Measurements from ENCODE around the gene SMYD3. TPM values are rescaled to one million over a fixed set of nuclear protein-coding genes. Genes with fewer than 3 reads are reported as not detected.

The SMYD3 gene
- total and polyA plus RNA-seq, 2 of the 13 experiments (the other 11 are each of a cell fraction or from before 2014, with no cell fraction given) = 27.7 to 35.8 TPM

- TF ChIP-seq ATF7-NPFF (CRISPR knock-in tag; IDR thresholded peaks at IDR 0.05; ENCODE audit: low read depth) = no peak
- TF ChIP-seq ZFP36L2 (CRISPR knock-in tag; IDR thresholded peaks at IDR 0.05) = no peak
- no peak for TF ChIP-seq RORA (CRISPR knock-in tag; IDR thresholded peaks at IDR 0.05)
- no peak for TF ChIP-seq MAFF (IDR thresholded peaks at IDR 0.05; ENCODE audit: low read depth, low read length)
- TF ChIP-seq, protein P1, sequence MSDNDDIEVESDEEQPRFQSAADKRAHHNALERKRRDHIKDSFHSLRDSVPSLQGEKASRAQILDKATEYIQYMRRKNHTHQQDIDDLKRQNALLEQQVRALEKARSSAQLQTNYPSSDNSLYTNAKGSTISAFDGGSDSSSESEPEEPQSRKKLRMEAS (IDR thresholded peaks at IDR 0.05) = no peak
- no peak for TF ChIP-seq FOXO1 (CRISPR knock-in tag; IDR thresholded peaks at IDR 0.05)
- no peak for TF ChIP-seq ZNF703 (CRISPR knock-in tag; IDR thresholded peaks at IDR 0.05; ENCODE audit: borderline replicate concordance)
- no peak for TF ChIP-seq CC2D1A (CRISPR knock-in tag; IDR thresholded peaks at IDR 0.05)
- TF ChIP-seq ZNF772 (CRISPR knock-in tag; IDR thresholded peaks at IDR 0.05) = no peak
- no peak for TF ChIP-seq MYC (CRISPR knock-in tag; IDR thresholded peaks at IDR 0.05; ENCODE audit: borderline replicate concordance)
- no peak for TF ChIP-seq ATRX (CRISPR knock-in tag; IDR thresholded peaks at IDR 0.05; ENCODE audit: borderline replicate concordance)
These were observed 45.0 kb upstream of the SMYD3 start (continued) for GRCh38 chr1:246552110-246552509.

DNA sequence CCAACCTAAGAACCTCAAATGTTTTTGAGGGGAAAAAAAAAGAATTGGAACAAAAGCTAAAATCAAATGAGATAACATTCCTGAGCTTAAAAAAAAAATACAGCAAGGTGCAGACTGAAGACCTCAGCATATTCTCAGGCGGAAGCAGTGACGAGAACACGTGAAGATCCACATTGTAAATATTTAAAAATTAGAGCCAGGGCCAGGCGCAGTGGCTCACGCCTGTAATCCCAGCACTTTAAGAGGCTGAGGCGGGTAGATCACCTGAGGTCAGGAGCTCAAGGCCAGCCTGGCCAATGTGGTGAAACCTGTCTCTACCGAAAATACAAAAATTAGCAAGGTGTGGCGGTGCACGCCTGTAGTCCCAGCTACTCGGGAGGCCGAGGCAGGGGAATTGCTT lies 43.3 kb upstream of the SMYD3 start:
- Histone ChIP-seq H3K27ac (ENCODE audit: extremely low read length, insufficient read depth, low read length) (no peak overlapping the region), H2AFZ (ENCODE audit: low read length) (no peak overlapping the region), H3K9me3 (ENCODE audit: low read length) (no peaks in the 10 kb centered on the region), H3K4me2 (ENCODE audit: low read depth, low read length) (no peak overlapping the region), H3K9ac (ENCODE audit: insufficient read depth, low read depth, low read length) (no peak overlapping the region), H3K36me3 (replicated peaks in 1 of 2; ENCODE audit: control insufficient read depth in 1 of 2, insufficient read depth in 2 of 2, low read length in 2 of 2) (peaks cover 24 to 57% of the 10 kb centered on the region in 2 experiments), H3K27me3 (ENCODE audit: control insufficient read depth in 1 of 2, insufficient read depth in 2 of 2, low read length in 2 of 2) (no peaks in the 10 kb centered on the region), H3K4me3 (replicated peaks in 1 of 3; ENCODE audit: insufficient read depth in 1 of 3, low read depth in 2 of 3, low read length in 3 of 3) (no peak overlapping the region), H3K4me1 (ENCODE audit: insufficient read depth, low read length) (no peaks in the 10 kb centered on the region), H4K20me1 (ENCODE audit: insufficient read depth, low read length) (no peaks in the 10 kb centered on the region; the same call in 1 of the 2 replicates), H3K79me2 (ENCODE audit: insufficient read depth, low read length) (peaks cover 5% of the 10 kb centered on the region)
- POLR2A ChIA-PET = no interaction called here
- in situ Hi-C loops (cut with HindIII; ENCODE audit: extremely low pct_ligation_motif_present, low pct_unique_long_range_greater_than_20kb) = no loop called here
- ATAC-seq = no peak
- intact Hi-C loops (cut with micrococcal nuclease; ENCODE audit: unreplicated experiment) = no loop called here
- CTCF ChIA-PET (ENCODE audit: low intra/inter-chr PET ratio, low total read pairs) = no interaction called here
- no peak for DNase-seq (ENCODE audit: low spot score)
- BruUV-seq (replicated peaks) = no TSS peak
- TF ChIP-seq PAX8 (CRISPR knock-in tag; IDR thresholded peaks at IDR 0.05; ENCODE audit: borderline replicate concordance) = no peak
- TF ChIP-seq RAD21 (CRISPR knock-in tag; IDR thresholded peaks at IDR 0.05) = no peak
- TF ChIP-seq ZFAT (CRISPR knock-in tag; conservative IDR thresholded peaks at IDR 0.05) = no peak
- no peak for TF ChIP-seq ZNF75D (CRISPR knock-in tag; IDR thresholded peaks at IDR 0.05; ENCODE audit: borderline replicate concordance)
- TF ChIP-seq JUND (CRISPR knock-in tag; IDR thresholded peaks at IDR 0.05) = no peak
- no peak for TF ChIP-seq ETV6 (CRISPR knock-in tag; conservative IDR thresholded peaks at IDR 0.05)
- no peak for TF ChIP-seq ZNF766 (CRISPR knock-in tag; IDR thresholded peaks at IDR 0.05; ENCODE audit: borderline replicate concordance)
- 69% methylated on average over 11 of the region's 11 CpGs for WGBS (ENCODE audit: low lambda C conversion rate)
- no peak for FAIRE-seq
